Activated T-helper 1 cell treated with anti-CD3 and anti-CD28 coated beads, Interleukin-12 subunit alpha, Interleukin-12 subunit beta, Interleukin-2, Interleukin-4 antibody, amounts not matched to agents 30 ng/mL and 10 ng/mL and 1 ng/mL, durations not matched to agents 14 hours and 24 hours and 36 hours (primary cell): ENCODE measurements around the gene ZNF71. TPM values are rescaled to one million over a fixed set of nuclear protein-coding genes. Genes with fewer than 3 reads are reported as not detected.

Source experiments
- DNase-seq: peaks from one replicate; pipeline ENCODE4 v3.0.0; 2021; ENCODE audit warnings: low spot score
- H3K27ac Mint-ChIP-seq: one replicate; pipeline ENCODE4 v1.8.0; 2021; ENCODE audit warnings: mild to moderate bottlenecking, mixed read lengths
- H3K27me3 Mint-ChIP-seq: one replicate; pipeline ENCODE4 v1.8.0; 2022; ENCODE audit warnings: mild to moderate bottlenecking, moderate library complexity, mixed read lengths; ENCODE audit not compliant: insufficient read depth
- H3K36me3 Mint-ChIP-seq: one replicate; pipeline ENCODE4 v1.8.0; 2021; ENCODE audit warnings: low read depth, mixed read lengths
- H3K4me1 Mint-ChIP-seq: one replicate; pipeline ENCODE4 v1.8.0; 2021; ENCODE audit warnings: low read depth, mixed read lengths
- H3K4me3 Mint-ChIP-seq: one replicate; pipeline ENCODE4 v1.8.0; 2021; ENCODE audit warnings: mild to moderate bottlenecking, moderate library complexity, mixed read lengths
- H3K9me3 Mint-ChIP-seq: one replicate; pipeline ENCODE4 v1.8.0; 2021; ENCODE audit warnings: mixed read lengths
- intact Hi-C: fragments of 100-400 bp; cut with micrococcal nuclease; formaldehyde crosslinking; loops from one replicate; pipeline ENCODE4 v1.15.1; 2024
- total RNA-seq: library from RNA; stranded (reverse); gene quantifications from 2 replicates; pipeline ENCODE4 v1.2.3, GENCODE V29; 2022

The ZNF71 gene
- total RNA-seq, 1 donor from 2014 or later: 5.9 TPM

DNA sequence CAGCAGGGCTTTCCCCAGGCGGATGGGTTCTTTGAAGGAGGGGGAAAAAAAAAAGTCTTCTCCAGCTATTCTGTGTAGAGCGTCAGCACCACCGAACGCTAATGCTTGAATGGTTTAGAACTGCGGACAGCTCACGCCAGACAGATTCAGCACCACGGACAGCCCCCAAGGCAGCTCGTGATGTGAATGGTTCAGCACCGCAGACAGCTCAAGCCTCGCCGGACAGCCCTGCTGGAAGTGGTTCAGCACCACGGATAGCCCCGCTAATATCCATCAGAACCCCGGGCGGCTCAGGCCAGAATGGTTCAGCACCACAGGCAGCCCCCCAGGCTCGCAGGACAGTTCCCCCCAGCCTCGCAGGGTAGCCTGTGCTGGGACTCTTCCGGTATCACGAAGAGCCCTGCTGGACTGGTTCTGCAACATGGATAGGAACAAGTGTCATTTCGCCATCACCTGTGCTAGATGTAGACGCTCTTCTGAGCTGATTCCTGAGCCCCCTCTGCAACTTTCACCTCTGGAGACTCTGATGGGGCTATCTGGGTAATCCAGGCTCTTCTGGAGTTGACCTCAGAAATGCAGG is 43.0 kb downstream of the ZNF71 start:
- peaks cover 4% of the 10 kb centered on the region for H3K36me3 Mint-ChIP-seq
- H3K4me1 Mint-ChIP-seq: no peaks in the 10 kb centered on the region
- no peak overlapping the region for H3K4me3 Mint-ChIP-seq
- DNase-seq: no peak
- intact Hi-C loops: no loop called here
- H3K27me3 Mint-ChIP-seq: no peaks in the 10 kb centered on the region
- peaks cover 60% of the 10 kb centered on the region for H3K9me3 Mint-ChIP-seq
- H3K27ac Mint-ChIP-seq: no peak overlapping the region

DNA sequence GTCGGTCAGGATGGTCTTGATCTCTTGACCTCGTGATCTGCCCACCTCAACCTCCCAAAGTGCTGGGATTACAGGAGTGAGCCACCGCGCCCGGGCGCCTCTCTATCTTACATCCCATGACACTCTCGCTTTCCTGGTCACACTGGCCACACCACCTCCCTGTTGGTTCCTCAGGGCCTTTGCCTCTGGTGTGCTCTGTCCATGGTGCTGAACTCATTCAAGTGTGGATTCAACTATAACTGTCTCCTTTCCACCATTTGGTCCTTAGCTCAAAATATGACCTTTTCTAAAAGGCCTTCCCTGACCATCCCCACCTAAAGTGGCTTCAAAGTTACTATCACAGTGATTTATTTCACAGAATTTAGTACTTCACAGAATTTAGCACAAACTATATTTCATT is 44.1 kb downstream of the ZNF71 start:
- Mint-ChIP-seq H3K27me3 (no peaks in the 10 kb centered on the region), H3K36me3 (peaks cover 4% of the 10 kb centered on the region), H3K9me3 (peaks cover 55% of the 10 kb centered on the region), H3K4me3 (no peak overlapping the region), H3K4me1 (no peaks in the 10 kb centered on the region), H3K27ac (no peak overlapping the region)
- intact Hi-C loops: no loop called here
- no peak for DNase-seq

DNA sequence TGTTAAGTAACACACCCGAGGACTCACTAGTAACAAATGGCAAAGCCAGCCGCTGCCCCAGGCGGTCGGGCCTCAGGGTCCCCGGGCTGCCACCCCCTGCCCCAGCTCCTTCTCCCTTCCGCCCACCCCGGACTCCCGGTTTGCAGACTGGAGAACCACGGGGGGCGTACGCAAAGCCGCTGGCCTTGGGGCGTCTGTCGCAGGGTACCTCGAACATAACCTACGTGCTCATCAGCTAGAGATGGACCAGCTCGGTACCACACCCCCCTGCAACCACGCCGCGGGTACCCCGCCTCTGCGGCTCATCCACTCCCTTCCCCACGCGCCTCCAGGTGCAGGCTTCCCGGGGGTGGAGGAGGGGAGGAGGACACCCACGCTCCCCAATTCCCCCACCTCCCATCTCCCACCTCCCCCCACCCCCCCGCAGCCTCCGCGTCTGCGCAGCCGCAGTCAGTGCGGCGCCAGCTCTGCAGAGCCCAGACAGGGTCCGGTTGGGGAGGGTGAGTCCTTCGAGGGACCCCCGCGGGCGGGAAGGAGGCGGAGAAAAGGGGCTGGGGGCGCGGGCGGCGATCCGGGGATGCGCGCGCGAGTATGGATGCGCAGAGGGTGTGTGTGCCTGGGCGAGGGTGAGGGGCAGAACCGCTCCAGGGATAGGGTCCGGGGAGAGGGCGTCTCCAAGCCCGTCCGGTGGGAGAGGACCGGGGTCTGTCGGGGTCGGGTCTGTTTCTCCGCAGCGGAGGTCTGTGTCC is 47.8 kb downstream of the ZNF71 start, which contains the start of gene SMIM17:
TSS of gene SMIM17 (plus strand) at position 449 of the 749 bp plus-strand sequence. CDS start 2,509 bp downstream, outside the sequence.
- Mint-ChIP-seq H3K4me1 (no peaks in the 10 kb centered on the region), H3K4me3 (no peak within 1 kb of the TSS), H3K36me3 (peaks cover 6% of the 10 kb centered on the region), H3K27me3 (no peaks in the 10 kb centered on the region), H3K9me3 (peaks cover 60% of the 10 kb centered on the region), H3K27ac (no peak within 1 kb of the TSS)
- DNase-seq: no peak
- intact Hi-C loops: no loop called here

DNA sequence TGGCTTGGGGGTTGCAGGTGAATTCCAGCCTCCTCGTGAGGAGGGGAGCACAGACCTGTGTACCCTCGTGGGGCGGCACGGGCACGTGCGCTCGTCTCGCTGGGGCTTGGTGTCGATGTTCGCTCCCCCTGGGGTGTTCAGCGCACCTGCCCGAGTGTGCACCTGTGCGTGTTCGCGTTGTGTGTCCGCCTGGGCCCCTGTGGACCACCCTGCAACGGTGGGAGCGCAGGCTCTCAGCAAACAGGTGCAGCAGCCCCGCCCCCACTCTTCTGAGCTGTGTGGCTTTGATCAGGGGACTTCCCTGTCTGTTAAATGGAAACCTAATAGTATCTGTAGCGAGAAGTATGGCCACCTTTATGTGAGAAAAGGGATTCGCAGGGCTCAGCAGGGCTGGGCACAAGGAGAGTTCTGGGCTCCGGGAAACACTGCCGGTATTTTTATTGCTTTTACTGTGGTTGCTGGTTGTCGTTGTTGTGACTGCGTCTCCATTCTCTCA is 48.4 kb downstream of the ZNF71 start:
- H3K27me3 Mint-ChIP-seq: no peaks in the 10 kb centered on the region
- intact Hi-C loops: no loop called here
- H3K4me1 Mint-ChIP-seq: no peaks in the 10 kb centered on the region
- no peak overlapping the region for H3K4me3 Mint-ChIP-seq
- DNase-seq: no peak
- peaks cover 63% of the 10 kb centered on the region for H3K9me3 Mint-ChIP-seq
- no peak overlapping the region for H3K27ac Mint-ChIP-seq
- H3K36me3 Mint-ChIP-seq: peaks cover 6% of the 10 kb centered on the region

DNA sequence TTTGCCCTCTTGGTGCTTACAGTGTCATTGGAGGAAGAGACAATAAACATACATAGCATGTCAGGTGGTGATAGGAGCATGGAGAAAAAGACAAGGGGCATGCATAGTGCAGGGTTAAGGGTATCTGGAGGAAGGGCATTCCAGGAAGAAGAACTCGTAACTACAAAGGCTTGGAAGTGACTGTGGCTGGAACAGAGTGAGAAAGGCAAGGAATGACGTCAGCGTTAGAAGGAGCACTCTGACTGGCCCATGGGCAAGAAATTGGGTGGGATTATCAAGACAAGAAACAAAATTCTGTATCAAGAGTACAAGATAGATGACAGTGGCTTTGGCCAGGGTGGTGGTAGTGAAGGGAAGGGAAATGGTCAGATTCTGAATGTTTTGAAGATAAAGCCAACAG is 59.0 kb downstream of the ZNF71 start:
- Mint-ChIP-seq H3K36me3 (no peaks in the 10 kb centered on the region), H3K27me3 (no peaks in the 10 kb centered on the region), H3K4me1 (no peaks in the 10 kb centered on the region), H3K9me3 (peaks cover 58% of the 10 kb centered on the region), H3K4me3 (no peak overlapping the region), H3K27ac (no peak overlapping the region)
- DNase-seq: no peak
- intact Hi-C loops: no loop called here

DNA sequence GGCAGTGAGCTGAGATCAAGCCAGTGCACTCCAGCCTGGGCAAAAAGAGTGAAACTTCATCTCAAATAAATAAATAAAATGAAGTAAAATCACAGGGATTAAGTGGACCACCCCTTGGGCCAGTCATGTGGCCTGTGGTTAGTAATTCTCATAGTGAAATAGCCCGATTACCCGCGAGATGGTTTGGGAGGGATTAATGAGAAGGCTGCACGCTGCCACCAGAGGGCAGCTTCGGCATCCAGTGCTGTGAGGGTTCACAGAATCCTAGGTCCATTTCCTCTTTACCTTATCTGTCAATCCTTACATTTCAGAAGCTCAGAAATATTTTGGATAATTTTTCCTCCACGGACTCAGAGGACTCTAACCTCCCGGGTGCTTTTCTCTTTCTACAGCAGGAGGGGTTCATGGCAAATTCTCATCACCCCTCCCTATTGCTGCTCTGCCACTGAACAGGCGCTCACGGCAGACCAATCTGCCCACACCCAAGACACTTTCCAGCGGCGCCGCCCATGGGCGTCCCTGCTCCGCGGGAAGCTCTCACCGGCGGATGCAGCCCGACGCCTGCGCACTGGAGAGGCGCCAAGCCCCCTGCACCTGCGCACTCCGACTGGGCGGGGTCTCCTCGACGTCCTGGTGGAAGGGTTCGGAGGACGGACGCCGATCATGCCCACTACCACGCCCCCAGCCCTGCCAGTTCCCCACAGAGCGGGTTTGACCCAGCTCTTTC is 65.4 kb downstream of the ZNF71 start:
- Mint-ChIP-seq H3K36me3 (no peaks in the 10 kb centered on the region), H3K4me3 (no peak overlapping the region), H3K27me3 (no peaks in the 10 kb centered on the region), H3K9me3 (peaks cover 45% of the 10 kb centered on the region), H3K27ac (no peak overlapping the region), H3K4me1 (no peaks in the 10 kb centered on the region)
- DNase-seq: no peak
- intact Hi-C loops: no loop called here

DNA sequence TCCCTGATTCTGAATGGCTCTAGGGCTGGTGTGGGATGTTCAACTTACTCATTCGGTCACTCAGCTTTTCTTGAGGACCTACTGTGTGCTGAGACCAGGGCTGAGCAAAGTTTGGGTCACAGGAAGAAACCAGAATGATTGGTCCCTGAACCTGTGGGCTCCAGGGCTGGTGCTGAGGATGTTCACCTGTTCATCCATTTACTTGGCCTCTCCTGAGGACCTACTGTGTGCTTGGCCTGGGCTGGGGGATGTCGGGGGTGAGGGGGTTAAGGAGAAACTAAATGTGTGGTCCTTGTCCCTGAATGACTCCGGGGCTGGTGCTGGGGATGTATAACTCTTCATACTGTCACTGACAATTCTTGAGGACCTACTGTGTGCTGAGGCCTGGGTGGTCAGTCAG is 66.1 kb downstream of the ZNF71 start:
- Mint-ChIP-seq H3K27ac (no peak overlapping the region), H3K9me3 (peaks cover 41% of the 10 kb centered on the region), H3K4me1 (no peaks in the 10 kb centered on the region), H3K4me3 (no peak overlapping the region), H3K36me3 (no peaks in the 10 kb centered on the region), H3K27me3 (no peaks in the 10 kb centered on the region)
- intact Hi-C loops: no loop called here
- no peak for DNase-seq

DNA sequence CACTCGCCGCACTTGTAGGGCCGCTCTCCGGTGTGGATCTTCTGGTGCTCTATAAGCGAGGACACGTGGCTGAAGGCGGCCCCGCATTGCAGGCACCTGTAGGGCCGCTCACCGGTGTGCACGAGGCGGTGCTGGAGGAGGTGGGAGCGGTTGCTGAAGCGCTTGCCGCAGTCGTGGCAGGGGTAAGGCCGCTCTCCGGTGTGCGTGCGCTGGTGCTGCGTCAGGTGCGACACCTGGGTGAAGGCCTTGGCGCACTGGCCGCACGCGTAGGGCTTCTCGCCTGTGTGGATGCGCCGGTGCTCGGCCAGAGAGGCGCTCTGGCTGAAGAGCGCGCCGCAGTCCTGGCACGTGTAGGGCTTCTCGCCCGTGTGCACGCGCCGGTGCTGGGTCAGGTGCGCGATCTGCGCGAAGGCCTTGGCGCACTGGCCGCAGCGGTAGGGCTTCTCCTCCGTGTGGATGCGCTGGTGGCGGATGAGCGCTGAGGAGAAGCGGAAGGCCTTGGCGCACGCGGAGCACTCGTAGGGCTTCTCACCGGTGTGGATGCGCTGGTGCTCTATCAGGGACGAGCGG is 68.9 kb downstream of the ZNF71 start:
- intact Hi-C loops: no loop called here
- H3K36me3 Mint-ChIP-seq: no peaks in the 10 kb centered on the region

DNA sequence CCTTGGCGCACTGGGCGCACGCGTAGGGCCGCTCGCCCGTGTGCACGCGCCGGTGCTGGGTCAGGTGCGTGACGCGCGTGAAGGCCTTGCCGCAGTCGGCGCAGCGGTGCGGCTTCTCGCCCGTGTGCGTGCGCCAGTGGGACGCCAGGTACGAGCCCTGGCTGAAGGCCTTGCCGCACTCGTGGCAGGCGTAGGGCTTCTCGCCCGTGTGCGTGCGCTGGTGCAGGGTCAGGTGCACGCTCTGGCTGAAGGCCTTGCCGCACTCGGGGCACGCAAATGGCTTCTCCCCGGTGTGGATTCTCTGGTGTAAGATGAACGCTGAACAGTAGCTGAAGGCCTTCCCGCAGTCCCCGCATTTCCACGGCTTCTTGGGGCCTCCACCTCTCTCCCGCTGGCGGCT is 69.4 kb downstream of the ZNF71 start:
- DNase-seq: no peak
- Mint-ChIP-seq H3K4me3 (no peak overlapping the region), H3K27me3 (no peaks in the 10 kb centered on the region), H3K27ac (no peak overlapping the region), H3K4me1 (no peaks in the 10 kb centered on the region), H3K36me3 (no peaks in the 10 kb centered on the region), H3K9me3 (peaks cover 50% of the 10 kb centered on the region)
- intact Hi-C loops: no loop called here

More for the DNA sequence above, 68.9 kb downstream of the ZNF71 start:
- no peak overlapping the region for H3K4me3 Mint-ChIP-seq
- DNase-seq: no peak
- H3K9me3 Mint-ChIP-seq: peaks cover 54% of the 10 kb centered on the region
- no peaks in the 10 kb centered on the region for H3K4me1 Mint-ChIP-seq
- no peak overlapping the region for H3K27ac Mint-ChIP-seq
- H3K27me3 Mint-ChIP-seq: no peaks in the 10 kb centered on the region

DNA sequence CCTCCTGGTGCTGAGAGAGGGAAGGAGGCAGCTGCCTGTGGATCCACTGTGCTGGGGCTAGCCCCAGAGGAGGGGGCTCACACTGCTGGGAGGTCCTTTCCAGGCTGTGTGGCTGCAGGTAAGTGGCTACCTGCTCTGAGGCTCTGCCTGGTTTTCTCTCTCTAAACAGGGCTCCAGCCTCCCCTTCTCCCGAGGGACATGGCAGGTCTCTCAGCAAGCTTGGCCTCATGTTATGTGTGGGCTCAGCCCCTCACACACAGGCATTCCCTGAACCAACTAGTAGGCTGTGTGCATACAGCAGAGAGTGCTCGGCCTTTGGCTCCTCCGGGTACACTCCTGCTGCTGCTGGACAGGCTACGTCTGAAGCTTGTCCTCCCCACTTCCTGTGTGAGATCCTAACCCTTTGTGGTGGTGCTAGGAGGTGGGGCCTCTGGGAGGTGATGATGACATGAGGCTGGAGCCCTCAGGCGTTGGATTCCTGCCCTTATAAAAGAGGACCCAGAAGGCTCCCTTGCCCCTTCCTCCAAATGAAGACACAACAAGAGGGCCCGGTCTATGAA is 72.3 kb downstream of the ZNF71 start:
- intact Hi-C loops: no loop called here
- Mint-ChIP-seq H3K36me3 (no peaks in the 10 kb centered on the region), H3K4me1 (no peaks in the 10 kb centered on the region), H3K27ac (no peak overlapping the region), H3K9me3 (peaks cover 43% of the 10 kb centered on the region), H3K27me3 (no peaks in the 10 kb centered on the region), H3K4me3 (no peak overlapping the region)
- DNase-seq: no peak

DNA sequence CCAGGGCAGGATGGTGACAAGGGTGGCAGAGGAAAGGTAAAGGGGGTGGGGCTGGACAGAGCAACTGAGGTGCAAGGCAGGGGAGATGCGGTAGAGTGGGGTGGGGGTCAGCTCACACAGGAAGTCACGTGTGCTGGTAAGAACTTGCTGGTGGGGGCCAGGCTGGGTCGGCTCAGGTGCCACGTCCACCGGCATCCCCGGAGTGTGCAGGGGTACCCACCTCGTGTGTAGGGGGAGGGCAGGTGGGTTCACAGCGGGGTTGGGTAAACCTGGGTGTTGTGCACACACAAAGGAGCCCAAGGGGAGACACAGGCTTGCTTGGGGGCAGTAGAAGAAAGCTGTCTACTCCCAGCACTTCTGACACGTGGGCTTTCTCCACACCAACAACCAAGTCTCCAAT is 73.6 kb downstream of the ZNF71 start:
- no peak for DNase-seq
- H3K27me3 Mint-ChIP-seq: no peaks in the 10 kb centered on the region
- peaks cover 36% of the 10 kb centered on the region for H3K9me3 Mint-ChIP-seq
- H3K36me3 Mint-ChIP-seq: no peaks in the 10 kb centered on the region
- no peaks in the 10 kb centered on the region for H3K4me1 Mint-ChIP-seq
- intact Hi-C loops: no loop called here
- H3K4me3 Mint-ChIP-seq: no peak overlapping the region
- no peak overlapping the region for H3K27ac Mint-ChIP-seq

DNA sequence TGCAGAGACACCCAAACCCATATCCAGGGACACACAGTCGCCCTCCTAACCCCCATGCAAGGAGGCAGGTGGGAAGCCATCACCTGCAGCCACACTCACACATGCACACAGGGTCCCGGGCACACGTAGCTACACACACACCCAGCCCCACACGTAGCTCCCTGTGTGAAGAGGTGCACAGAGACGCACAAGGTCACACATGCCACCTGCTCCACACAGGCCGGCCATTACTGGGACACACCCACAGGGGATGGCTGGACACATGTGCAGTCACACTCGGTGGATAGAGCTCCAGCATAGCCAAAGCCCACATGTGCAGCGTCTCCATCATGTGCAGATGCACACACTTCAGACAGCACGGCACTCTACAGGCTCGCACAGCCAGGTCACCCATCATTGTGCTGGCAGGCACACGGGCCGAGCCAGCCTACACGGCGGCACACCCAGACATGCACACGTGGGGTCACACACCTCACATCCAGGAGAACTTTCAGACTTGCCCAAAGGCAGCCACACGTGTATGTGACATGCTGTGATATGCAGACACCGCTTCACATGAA is 75.4 kb downstream of the ZNF71 start:
- Mint-ChIP-seq H3K4me3 (no peak overlapping the region), H3K9me3 (peaks cover 43% of the 10 kb centered on the region)
- intact Hi-C loops: no loop called here

More for the DNA sequence above, 75.4 kb downstream of the ZNF71 start:
- no peaks in the 10 kb centered on the region for H3K4me1 Mint-ChIP-seq
- no peak for DNase-seq
- no peak overlapping the region for H3K27ac Mint-ChIP-seq
- H3K27me3 Mint-ChIP-seq: no peaks in the 10 kb centered on the region
- H3K36me3 Mint-ChIP-seq: no peaks in the 10 kb centered on the region
